ENCODE data around the gene TOMM20.
"Not testable (repeated sequence)": the region's sequence is repeated elsewhere in the genome, so short reads cannot be mapped to it uniquely, and the experiment has no call there.

TOMM20 gene

DNA sequence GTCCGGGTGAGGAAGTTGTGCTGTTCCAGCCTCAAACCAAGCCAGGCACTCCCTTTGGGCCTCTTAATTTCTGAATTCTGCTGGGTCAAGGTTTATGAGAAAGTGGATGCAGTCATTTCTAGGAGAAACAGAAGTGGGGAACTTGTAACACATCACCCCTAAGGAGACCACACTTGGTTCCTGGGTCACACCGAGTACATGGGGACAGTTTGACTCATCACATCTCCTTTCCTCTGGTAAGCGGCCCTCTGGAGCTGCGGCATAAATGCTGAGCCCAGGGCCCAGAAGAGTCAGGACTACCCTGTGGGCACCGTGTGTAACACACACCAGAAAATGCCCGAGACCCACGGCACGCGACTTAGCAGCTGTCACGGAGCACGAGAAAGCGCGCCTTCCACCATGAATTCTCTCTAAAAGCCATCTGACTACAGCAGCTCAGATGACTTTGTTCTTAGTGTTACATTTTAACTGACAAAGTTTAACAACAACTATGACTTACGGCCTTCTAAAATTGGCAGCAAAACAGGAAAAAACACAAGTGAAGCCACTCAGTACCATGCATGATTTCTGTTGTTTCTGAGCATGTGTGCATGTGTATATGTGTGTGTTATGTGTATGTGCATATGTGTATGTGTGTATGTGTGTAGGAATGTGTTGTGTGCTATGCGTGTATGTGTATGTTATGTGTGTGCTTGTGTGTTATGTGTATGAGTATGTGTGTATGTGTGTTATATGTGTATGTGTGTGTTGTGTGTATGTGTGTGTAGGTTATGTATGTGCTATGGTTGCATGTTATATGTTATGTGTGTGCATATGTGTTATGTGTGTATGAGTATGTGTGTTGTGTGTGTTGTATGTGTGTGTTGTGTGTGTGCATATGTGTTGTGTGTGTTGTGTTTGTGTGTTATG lies 50.8 kb downstream of the TOMM20 start:
- DNase-seq = no peak

DNA sequence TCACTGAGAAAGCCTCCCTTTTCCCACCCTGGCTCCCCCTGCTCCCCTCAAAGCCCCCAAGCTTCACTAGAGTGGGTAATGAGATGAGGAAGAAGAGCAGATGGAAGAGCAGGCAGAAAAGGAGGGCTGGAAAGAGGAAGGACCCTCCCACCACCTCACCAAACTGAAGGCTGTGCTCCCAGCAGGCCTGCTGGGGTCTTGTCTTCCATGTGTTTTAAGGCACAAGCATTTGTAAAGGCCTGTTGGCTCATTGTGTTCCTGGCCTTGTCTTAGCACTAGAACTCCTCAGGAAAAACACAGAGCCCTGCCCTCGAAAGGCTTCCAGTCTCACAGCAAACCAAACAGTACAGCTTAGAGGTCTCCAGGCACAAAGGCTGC lies 51.5 kb downstream of the TOMM20 start:
- no peak for DNase-seq

DNA sequence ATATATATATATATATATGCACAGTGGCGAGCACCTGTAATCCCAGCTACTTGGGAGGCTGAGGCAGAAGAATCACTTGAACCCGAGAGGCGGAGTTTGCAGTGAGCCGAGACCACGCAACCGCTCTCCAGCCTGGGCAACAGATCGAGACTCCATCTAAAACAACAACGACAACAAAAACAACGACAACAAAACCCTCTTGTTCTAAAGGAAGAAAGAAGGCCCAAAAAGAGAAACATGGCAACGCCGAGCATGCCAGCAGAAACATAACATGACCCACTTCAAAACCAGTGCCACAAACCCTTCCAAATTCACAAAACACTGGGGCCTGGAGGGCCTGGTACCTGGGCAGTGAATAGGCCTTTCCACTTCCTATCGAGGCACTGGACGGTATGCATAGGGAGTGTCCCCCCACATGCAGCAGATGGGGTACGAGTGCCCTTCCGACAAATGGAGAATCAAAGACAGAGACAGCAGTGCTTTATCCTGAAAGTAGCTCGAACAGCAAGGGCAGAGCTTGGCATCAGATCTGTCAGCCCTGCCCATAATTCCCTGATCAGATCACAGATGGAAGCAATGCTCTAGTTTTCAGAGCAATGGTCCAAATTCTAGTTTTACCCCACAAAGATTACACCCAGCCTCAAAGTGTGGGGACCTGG lies 52.0 kb downstream of the TOMM20 start:
- no peak for DNase-seq

DNA sequence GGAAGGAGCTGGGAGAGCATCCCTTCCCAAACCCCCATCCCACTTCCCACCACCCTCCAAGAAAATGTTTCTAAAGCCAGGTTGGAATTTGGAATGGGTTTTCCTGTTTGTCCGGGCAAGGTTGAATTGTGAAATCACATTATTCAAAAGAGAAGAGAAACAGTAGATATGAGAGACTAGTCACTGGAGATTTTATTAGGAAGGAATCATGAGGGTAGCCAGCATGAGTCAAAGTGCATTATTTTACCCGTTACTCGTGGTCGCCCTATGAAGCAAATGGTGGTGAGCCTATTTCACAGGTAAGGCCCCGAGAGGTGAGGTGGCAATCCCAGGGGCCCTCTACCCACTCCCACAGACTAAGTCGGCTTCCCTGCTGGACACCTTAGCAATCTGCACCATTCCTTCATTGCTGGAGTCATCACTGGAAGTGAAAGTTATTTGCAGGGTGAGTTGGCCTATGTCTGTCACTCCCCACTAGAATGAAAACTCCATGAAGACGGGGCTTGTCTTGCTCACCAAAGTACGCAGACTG lies 52.8 kb downstream of the TOMM20 start:
- DNase-seq = no peak

DNA sequence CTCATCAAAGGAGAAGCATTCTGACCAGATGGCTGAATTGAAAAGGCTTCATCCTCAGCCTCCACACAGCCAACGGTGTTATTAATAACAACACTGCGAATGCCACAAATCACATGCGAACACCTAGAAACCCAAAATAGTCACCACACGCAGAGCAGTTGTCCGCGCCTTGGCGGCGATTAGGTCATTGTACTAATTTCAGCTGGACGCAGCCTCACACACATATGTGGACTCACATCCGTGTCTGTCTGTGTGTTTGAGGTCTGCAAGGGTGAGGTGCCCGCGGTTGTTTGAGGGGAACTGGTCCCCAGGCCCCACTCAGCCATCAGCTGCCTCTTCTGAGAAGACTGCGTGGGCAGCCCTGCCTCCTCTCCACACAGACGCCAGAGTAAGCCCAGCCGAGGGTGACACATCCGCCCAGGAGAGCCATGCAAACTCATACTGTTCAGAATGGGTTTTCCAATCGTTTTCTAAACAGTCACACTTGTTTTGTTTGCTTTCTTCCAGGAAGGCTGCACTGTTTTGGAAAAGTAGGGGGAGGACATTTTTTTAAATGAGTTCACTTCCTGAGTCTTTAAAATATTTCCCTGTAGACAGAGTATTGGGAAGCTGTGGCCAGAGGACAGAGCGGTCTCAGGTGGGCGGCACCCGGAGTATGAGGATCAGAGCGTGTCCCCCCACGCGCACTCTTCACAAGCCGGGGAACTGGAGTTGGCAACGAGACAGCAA lies 53.4 kb downstream of the TOMM20 start:
- peak; percentile 68 for DNase-seq

DNA sequence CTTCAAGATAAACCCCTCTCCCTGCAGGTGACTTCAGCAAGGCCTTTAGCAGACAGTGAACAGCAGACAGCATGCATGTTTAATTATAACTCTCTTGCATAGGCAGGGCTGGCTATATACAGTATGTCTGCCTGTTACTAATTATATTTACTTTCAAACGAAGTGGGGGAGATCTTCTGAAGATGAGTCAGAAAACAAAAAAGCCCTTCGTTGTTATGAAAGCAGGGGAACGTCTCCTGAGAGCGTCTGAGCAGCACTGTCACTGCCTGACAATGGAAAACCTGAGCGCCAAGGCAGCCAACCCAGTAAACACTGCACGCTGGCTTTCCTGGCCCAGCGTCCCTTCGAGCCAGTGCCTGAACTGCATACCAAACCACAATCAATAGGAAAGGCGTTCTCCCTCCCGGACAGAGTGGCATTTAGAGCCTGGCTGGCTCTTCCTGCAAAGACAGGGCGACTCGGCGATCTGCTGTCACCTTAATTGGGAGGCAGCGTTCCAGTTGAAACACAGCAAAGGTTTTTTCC lies 54.1 kb downstream of the TOMM20 start:
- peak; percentile 27 for DNase-seq

DNA sequence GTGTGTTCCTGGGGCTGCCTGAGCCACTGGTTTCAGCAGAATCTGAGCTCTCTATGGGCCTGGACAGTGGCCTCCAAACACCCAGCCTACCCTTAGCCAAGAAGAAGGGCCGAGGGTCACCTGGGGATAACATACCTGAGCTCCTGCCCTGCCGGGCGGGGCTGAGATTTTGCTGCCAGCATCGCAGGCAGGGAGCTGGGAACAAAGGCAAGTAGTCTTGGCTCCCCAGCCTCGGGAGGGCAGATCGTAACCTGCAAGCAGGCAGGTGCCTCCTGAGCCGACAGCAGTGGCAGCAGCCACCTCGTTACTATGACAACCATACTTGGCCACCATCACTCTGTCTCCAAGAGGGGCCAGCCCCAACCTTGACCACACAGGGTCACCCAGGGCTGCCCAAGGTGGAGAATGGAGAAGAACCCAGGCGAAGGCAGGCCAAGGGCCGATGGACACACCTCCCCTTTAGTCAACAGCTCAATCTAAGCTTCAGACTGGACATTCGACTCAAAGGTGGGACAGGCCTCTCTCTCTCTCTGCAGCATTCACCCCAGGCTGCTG lies 54.6 kb downstream of the TOMM20 start:
- peak; percentile 23 for DNase-seq

DNA sequence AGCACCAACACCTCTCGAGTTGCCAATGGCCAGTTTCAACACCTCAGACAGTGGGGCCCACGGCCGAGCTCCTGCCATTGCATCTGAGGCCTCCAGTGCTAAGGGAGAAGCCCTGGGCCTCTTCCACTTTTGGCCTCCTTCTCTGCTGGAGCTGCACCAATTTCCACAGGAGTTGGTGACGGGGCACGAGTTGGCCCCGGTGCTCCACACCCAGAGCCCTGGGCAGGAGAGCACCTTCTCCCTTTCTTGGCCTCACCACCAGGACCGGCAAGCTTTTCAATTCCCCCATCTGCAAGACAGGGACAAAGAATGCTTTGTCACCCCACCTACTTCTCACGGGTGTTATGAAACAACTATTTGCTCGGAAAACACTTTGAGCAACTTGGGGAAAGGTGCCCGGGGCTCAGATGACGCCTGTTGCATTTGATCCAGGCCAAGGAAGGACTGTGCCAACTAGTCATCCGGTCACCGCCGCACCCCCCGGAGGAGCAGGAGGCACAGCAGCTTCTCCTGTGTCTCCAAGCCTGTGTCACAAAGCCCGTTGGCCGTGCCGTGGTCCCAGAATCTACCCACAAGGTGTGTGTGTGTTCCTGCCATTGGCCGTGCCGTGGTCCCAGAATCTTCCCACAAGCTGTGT lies 55.2 kb downstream of the TOMM20 start:
- DNase-seq = no peak

DNA sequence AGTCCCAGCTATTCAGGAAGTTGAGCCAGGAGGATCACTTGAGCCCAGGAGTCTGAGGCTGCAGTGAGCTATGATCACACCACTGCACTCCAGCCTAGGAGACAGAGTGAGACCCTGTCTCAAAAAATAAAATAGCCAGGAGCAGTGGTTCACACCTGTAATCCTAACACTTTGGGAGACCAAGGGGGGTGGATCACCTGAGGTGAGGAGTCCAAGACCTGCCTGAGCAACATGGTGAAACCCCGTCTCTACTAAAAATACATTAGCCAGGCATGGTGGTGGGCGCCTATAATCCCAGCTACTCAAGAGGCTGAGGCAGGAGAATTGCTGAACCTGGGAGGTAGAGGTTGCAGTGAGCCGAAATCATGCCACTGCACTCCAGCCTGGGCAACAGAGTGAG lies 56.1 kb downstream of the TOMM20 start:
- DNase-seq = not testable (repeated sequence)

DNA sequence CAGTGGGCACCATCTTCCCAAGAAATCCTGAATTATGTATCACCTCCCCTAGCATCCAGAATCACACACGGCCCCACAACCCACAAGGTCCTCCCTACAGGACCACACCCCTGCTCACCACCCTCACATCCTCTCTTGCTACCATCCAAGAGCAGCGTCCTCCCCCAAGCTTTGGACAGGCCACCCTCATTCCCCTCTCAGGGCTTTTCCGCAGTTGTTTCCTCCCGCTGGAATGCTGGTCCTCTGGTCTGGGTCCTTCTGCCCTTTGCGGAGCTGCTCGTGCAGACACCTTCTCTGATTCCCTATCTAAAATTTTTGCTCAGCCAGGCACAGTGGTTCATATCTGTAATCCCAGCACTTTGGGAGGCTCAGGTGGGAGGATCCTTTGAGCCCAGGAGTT lies 56.5 kb downstream of the TOMM20 start:
- no peak for DNase-seq

DNA sequence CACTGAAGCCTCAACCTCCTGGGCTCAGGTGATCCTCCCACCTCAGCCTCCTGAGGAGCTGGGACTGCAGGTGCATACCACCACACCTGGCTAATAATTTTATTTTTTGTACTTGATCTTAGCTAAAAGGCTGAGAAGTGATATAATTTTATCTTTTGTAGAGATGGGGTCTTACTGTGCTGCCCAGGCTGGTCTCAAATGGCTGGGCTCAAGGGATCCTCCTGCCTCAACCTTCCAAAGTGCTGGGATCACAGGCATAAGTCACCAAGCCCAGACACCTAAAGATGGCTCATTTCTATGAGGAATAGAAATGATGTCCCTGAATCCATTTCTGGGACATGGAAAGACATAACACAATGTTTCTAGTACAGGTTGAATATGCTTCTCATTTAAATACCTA lies 57.8 kb downstream of the TOMM20 start:
- no peak for DNase-seq

DNA sequence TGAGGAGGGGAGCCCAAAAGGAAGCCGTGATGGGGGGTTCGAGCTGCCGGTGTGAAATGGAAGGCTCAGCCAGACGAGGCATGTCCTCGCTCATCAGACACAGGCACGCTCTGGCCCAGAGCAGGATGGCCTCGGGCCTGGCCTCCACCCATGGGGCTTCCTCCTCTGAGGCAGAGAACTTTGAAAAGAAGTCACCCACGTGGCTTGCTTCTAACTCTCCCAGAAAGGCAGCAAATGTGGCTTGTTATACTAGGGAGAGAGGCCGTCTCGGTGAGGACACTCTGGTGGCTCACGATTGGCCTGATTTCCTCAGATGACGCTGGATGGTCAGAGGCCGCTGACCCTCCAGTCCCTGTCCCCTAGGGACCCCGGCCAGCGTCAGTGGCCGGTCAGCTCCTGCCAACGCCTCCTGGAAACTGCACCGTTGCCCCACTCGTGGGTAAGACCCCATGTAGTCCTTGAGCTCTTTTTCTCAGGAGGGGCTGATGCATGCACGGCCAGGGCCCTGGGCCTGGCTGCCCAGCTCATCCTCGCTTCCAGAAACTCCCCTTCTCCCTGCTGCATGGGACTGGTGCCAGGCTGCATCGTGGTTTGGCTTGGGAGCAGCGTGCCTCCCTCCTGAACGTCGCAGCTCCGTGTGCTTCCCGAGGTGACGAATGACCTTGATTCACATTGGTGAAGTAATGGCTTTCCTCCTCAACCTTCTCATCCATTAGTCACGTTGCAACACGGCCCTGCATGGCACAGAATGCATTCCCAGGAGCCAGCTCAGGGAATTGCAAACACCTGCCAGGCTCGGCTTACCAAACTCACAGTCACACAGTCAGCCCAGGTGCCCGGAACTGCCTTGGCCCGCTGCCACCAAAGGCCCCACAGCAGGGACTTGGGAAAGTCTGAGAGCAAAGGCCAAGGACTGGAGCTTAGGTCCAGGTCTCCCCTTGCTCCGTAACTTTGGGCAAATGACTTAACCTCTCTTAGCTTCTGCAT lies 58.8 kb downstream of the TOMM20 start:
- DNase-seq = peak; percentile 83

DNA sequence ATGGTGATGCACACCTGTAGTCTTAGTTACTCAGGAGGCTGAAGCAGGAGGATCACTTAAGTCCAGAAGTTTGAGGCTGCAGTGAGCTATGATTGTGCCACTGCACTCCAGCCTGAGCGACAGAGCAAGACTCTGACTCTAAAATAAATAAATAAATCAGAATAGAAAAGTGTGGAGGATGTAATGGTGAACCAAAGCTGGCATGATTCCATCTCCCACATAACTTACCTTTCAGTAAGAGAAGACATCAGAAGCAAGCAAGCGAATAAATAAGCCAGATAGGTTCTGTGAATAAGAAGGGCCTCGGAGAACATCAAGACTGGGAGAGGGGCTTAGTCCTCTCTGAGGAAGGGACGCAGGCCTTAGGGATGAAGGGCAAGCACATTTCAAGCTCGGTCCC lies 59.5 kb downstream of the TOMM20 start:
- DNase-seq = no peak

DNA sequence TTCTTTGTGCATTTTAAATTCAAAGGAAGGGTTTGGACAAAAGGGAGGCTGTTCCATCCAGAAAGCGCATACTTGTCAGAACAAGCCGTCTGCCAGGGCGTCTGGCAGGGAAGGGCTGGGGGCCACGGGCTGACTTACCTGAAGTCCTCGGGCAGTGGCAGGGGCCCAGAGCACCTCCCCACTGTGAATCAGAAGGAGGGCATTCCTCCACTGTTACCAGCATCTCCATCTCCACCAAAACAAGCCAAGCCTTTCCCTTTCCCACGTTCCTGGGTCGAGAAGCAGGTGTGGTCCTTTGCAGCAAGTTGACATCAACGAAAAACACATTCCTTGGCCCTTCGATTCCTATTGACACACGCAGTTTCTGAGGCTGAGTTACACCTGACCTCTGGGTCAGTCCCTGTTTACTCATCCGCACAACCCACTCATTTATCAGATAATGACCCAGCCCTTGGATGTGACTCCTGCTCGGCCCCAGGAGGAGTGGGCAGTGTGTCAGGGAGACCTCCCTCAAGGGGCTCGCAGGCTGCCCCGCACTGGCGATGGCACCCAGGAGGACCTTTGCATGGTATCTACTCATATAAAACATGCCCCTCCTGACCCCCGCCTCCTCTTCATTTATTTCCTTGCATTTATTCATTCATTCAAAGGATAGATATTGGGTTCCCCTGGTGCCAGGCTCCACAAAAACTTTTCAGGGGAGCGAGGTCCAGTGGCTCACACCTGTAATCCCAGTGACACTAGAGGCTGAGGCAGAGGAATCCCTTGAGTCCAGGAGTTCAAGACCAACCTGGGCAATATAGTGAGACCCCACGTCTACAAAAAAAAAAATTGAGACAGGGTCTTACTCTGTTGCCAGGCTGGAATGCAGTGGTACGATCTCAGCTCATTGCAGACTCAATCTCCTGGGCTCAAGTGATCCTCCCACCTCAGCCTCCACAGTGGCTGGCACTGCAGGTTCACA lies 60.2 kb downstream of the TOMM20 start:
- DNase-seq = no peak

DNA sequence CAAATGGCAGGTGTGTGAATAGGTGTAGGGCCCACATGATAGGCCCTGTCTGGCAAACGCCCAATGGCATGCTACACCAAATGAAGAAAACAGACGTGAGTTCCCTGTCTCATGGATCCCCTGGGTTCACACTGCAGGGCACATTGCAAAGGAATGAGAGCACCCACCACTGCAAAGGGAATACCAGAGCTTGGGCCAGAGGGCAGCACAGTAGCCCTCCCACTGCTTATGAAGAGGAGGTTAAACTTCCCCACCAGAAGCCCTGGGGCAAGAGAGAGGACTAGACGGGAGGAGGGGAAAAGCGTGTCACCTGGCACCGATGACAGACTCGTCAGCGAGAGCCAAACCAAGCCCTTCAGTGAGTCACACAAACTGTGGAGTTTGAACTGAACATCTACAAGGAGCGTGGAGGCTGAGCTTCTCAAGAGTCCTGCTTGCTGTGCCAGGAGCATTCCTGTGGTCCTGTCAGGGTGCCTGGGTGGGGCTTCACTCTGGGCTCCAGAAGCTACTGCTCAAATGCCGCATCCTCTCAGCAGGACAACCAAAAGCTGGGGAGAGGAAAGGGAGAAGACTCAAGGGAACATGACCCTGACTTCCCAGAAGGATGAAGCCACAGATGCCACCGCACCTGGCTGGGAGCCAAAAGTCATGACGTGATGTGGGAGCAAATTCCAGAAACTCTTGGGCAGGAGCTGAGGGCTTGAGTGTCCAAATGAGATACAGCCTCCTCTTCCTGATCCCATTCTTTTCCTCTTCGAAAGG lies 61.1 kb downstream of the TOMM20 start:
- DNase-seq = peak; percentile 53

DNA sequence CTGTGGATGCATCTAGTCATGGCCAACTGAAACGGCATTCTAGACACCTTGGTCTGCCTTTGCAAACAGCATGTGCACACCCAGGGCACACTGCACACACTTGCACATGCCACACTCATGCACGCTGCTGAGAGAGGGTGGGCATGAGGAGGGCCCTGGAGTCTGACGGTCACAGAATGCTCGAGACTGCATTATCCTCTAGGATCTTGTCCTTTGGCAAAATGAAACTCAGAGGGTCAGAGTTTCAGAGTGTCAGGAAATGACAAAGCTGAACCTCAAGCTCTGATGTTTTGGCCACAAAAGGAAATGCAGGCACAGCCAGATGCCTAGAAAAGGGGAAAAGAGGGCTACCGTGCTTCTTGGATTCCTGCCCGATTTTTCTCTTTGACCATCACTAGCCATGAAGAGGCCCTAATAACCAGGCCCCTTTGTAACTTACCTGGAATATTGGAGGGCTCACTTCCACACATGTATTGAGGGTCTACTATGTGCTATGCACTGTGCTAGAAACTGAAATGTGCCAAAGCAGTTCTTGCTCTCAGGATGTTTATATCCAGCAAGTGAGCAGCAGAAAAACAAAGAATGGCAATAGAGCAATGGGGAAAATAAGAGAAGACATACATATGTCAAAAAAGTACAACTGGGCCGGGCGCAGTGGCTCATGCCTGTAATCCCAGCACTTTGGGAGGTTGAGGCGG lies 65.4 kb downstream of the TOMM20 start:
- no peak for DNase-seq

DNA sequence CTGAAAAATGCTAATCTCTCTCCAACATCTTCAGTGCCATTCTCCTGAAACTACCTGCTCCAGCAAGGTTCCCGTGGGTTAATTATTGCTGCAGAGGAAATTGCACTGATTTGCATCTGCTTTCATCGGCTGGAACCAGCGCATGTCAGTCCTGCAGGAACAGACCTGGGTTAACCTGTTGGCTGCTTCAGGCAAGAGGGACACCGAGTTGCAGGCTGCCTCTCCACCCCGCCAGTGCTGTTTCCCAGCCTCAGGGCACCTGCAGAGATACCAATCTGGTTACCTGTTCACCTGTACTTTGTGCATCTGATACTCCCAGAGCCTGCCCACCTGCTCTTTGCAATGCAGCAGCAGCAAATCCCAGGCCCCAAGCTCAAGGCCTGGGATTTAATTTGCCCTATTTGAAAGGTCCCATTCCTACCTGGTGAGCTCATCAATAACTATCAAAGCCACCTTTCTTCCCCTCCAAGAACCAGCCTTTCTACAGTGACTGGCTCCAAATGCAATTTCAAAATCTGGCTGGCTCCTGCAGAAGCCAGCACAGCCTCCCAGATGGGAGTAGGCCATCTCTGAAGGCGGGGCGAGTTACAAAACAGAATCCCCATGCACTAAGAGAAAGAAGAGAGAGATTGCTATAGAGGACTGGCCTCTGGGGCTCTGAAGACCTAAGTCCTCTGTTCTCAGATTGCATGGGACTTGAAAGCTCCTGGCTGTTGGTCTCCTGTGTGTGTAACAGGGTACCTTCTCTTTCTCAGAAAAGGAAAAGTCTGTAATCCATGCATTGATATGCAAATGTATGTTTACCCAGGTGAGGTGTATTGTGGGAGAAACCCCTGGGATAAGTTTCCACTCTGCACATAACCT lies 67.8 kb downstream of the TOMM20 start:
- DNase-seq = no peak
